DOHH2 (cell line): Measurements from ENCODE around the gene HEMGN.

Source experiments
- H3F3A ChIP-seq: fragments of 200-600 bp; sonication (generic), shearing (Covaris generic); 2 replicates; pipeline ENCODE4 v1.6.0; 2016; ENCODE audit warnings: antibody characterized with exemption, mild to moderate bottlenecking; ENCODE audit not compliant: control insufficient read depth, insufficient read depth
- H3K27ac ChIP-seq: fragments of 200-600 bp; sonication (generic); 2 replicates; pipeline ENCODE4 v1.5.1; 2014; ENCODE audit warnings: low read depth, mild to moderate bottlenecking, low read length, moderate library complexity
- H3K27me3 ChIP-seq: fragments of 200-600 bp; sonication (generic); 2 replicates; pipeline ENCODE4 v1.6.1; 2014; ENCODE audit warnings: mild to moderate bottlenecking, low read length, mixed read lengths; ENCODE audit not compliant: control insufficient read depth
- H3K36me3 ChIP-seq: fragments of 200-600 bp; sonication (generic); 2 replicates; pipeline ENCODE4 v1.6.1; 2014; ENCODE audit warnings: mild to moderate bottlenecking, low read length, moderate library complexity, mixed read lengths; ENCODE audit not compliant: control insufficient read depth
- H3K4me1 ChIP-seq: fragments of 200-600 bp; sonication (generic); 2 replicates; pipeline ENCODE4 v1.6.1; 2014; ENCODE audit warnings: mild to moderate bottlenecking, low read length, mixed read lengths; ENCODE audit not compliant: control insufficient read depth
- H3K4me2 ChIP-seq: fragments of 200-600 bp; sonication (generic); 2 replicates; pipeline ENCODE4 v1.6.0; 2014; ENCODE audit warnings: mild to moderate bottlenecking, low read length, moderate library complexity
- H3K4me3 ChIP-seq: fragments of 200-600 bp; sonication (generic); 2 replicates; pipeline ENCODE4 v1.5.1; 2014; ENCODE audit warnings: mild to moderate bottlenecking, low read length, mixed read lengths
- H3K79me2 ChIP-seq: fragments of 200-600 bp; sonication (generic); 2 replicates; pipeline ENCODE4 v1.6.1; 2014; ENCODE audit warnings: mild to moderate bottlenecking, low read length, mixed read lengths; ENCODE audit not compliant: control insufficient read depth
- H3K9me2 ChIP-seq: fragments of 200-600 bp; sonication (generic); replicated peaks from 2 replicates; pipeline ENCODE4 v1.6.1; 2014; ENCODE audit warnings: mild to moderate bottlenecking, low read length, mixed read lengths; ENCODE audit not compliant: control insufficient read depth
- H3K9me3 ChIP-seq: fragments of 200-600 bp; sonication (generic); 2 replicates; pipeline ENCODE4 v1.6.1; 2014; ENCODE audit warnings: antibody characterized with exemption, low read length, mixed read lengths; ENCODE audit not compliant: control insufficient read depth, insufficient read depth
- H4K20me1 ChIP-seq: fragments of 200-600 bp; sonication (generic); 2 replicates; pipeline ENCODE4 v1.6.0; 2014; ENCODE audit warnings: low read depth, mild to moderate bottlenecking, antibody characterized with exemption, low read length, moderate library complexity; ENCODE audit not compliant: control insufficient read depth, insufficient read depth
- CTCF ChIP-seq: fragments of 200-600 bp; sonication (generic); IDR thresholded peaks from one replicate; pipeline ENCODE4 v1.5.1; 2014; ENCODE audit warnings: antibody characterized with exemption, mild to moderate bottlenecking, low read depth, low read length; ENCODE audit not compliant: poor library complexity, severe bottlenecking
- EZH2phosphoT487 ChIP-seq: fragments of 200-600 bp; sonication (generic); IDR thresholded peaks from 2 replicates; pipeline ENCODE4 v1.6.1; 2017; ENCODE audit warnings: borderline replicate concordance, mild to moderate bottlenecking, antibody characterized with exemption, low read length, moderate library complexity, mixed read lengths

The HEMGN gene

GRCh38 chr9:97900103-97900737 lies 37.8 kb downstream of the HEMGN start:
- Histone ChIP-seq H3K27me3 (no peaks in the 10 kb centered on the region), H4K20me1 (no peaks in the 10 kb centered on the region), H3K36me3 (peaks cover 19% of the 10 kb centered on the region), H3K9me2 (no peaks in the 10 kb centered on the region), H3K79me2 (0 out of 2 replicates have a peak, but pooled peaks cover 2% of the 10 kb centered on the region), H3K4me3 (no peak overlapping the region), H3K4me1 (no peaks in the 10 kb centered on the region), H3K27ac (no peak overlapping the region), H3K9me3 (no peaks in the 10 kb centered on the region), H3K4me2 (no peak overlapping the region), H3F3A (0 out of 2 replicates have a peak, but pooled peaks cover 3% of the 10 kb centered on the region)
- TF ChIP-seq CTCF = no peak
- no peak for TF ChIP-seq EZH2phosphoT487

GRCh38 chr9:97895695-97896332 lies 42.2 kb downstream of the HEMGN start:
- no peak overlapping the region for H3K4me3 ChIP-seq
- H3K9me3 ChIP-seq = no peaks in the 10 kb centered on the region
- H3K4me2 ChIP-seq = no peak overlapping the region
- H3K79me2 ChIP-seq = 0 out of 2 replicates have a peak, but pooled peaks cover 2% of the 10 kb centered on the region
- H3K36me3 ChIP-seq = peaks cover 7% of the 10 kb centered on the region
- H3F3A ChIP-seq = no peaks in the 10 kb centered on the region
- no peak overlapping the region for H3K27ac ChIP-seq
- no peaks in the 10 kb centered on the region for H3K9me2 ChIP-seq
- no peaks in the 10 kb centered on the region for H3K27me3 ChIP-seq
- no peaks in the 10 kb centered on the region for H4K20me1 ChIP-seq
- H3K4me1 ChIP-seq = 0 out of 2 replicates have a peak, but pooled peaks cover 4% of the 10 kb centered on the region
- TF ChIP-seq CTCF = peak; percentile 53
- no peak for TF ChIP-seq EZH2phosphoT487

- Histone ChIP-seq H3K36me3 (peaks cover 1% of the 10 kb centered on the region), H4K20me1 (no peaks in the 10 kb centered on the region), H3K9me2 (no peaks in the 10 kb centered on the region), H3K79me2 (no peaks in the 10 kb centered on the region), H3K27ac (no peak overlapping the region), H3K4me3 (no peak overlapping the region), H3K4me2 (no peak overlapping the region), H3K9me3 (no peaks in the 10 kb centered on the region), H3K4me1 (0 out of 2 replicates have a peak, but pooled peaks cover 4% of the 10 kb centered on the region), H3K27me3 (no peaks in the 10 kb centered on the region), H3F3A (no peaks in the 10 kb centered on the region)
- TF ChIP-seq CTCF (no peak), EZH2phosphoT487 (no peak)
These were observed 42.8 kb downstream of the HEMGN start for GRCh38 chr9:97895211-97895610.
